GM21717 (cell line): Measurements from ENCODE around the gene PON3.
A peak's percentile ranks its signal among the peaks of the same experiment; 100 is the strongest.

Experiments
- ATAC-seq: cut with Tn5 transposase; IDR thresholded peaks from one replicate; pipeline ENCODE4 v1.9.1; 2021; ENCODE audit warnings: mild to moderate bottlenecking, moderate library complexity; ENCODE audit not compliant: unreplicated experiment

The PON3 gene

DNA sequence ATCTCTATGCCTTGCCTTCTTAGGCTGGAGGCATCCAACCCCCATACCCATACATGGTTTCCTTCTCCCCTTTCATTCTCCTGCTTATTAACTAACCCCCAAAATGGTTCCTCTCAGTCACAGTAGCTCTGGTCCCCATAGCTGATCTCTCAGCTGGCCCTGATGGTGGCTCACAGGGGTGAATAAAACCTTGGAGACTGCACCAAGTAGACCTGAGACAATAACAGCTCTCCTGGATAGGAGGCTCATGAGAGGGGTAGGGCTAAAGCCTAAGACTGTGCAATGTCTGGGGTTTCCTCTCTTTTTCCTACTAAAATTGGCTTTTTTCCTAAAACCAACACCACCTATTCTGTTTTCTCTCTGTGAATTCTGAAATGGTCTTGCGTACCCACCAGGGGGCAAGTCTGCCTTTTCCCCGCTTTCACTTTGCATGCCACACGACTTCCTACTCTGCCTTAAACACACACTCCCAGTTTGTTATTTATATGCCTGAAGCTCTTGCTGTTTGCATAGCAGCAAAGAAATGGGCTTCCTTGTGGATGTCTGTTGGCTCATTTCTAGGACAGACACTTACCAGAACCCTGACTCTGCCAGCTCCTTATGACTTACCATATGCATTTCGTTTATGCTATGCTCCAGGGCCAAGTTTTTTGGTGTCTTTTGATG lies 53.4 kb downstream of the PON3 start:
- no peak for ATAC-seq

DNA sequence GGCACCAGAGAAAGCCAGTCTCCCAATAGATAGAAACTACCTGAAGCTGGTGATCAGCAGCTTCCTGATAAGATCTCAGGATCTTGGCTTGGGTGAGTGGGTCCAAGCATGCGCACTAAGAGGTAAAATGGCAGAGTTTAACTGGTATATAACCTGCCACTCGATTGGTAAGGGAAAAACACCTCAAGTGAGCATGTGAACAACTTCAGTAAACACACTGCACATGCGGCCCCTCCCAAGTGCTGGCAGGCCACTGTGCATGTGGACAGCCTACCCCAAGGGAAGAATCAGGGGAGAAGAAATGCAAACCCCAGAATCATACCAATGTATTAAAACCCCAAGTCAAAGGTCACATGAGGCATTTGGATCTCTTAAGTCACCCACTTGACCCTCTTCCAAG lies 54.1 kb downstream of the PON3 start:
- no peak for ATAC-seq

DNA sequence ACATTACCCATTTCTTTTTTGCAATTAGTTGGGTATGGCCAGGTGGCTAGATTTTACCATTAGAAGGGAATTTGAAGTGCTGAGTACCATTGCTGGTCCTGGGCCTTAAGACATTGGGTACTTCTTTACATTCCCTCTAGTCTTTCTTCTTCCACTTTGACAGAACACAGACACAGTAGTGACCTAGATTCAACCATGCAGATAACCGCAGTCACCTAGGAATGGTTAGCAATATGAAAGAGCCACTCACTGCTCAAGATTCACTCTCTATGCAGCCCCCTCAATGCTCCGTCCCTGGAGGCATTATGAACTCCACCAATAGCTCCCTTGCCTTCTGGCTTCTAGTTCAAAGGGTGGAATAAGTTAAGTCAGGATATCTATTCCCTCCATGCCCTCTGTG lies 55.7 kb downstream of the PON3 start:
- ATAC-seq: no peak

DNA sequence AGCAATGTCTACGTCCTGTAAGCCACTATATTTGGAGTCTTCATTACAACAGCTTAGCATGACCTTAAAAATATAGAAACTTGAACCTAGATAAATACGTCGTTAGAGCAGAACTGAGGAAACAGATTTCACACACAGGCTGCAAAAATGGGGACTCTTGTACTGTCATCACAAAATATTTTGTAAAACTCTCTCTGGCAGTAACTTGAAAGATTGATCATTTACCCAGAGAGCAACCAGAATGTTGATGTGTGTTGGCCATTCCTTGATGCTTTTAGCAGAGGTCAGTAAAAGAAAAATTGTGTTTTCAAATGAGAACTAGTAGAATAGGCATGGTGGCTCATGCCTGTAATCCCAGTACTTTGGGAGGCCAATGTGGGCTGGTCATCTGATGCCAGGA lies 57.3 kb downstream of the PON3 start:
- no peak for ATAC-seq

DNA sequence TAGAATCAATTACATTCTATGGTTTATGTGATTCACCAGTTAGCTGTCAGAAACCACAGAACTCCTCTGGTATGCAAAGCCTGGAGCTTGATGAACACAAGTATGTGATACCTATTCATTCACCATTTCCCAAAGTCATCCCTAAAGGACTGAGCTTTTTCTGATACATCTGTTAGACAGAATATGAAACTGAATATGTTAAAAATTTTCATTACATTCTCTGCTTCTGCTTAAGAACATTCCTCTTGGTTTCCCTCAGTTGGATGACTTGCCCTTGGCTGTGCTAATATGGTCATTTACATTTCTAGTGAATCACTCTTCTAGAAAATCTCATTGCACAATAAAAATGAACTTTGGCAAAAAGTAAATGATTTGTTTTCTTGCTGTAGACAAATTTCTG lies 61.1 kb downstream of the PON3 start:
- no peak for ATAC-seq

DNA sequence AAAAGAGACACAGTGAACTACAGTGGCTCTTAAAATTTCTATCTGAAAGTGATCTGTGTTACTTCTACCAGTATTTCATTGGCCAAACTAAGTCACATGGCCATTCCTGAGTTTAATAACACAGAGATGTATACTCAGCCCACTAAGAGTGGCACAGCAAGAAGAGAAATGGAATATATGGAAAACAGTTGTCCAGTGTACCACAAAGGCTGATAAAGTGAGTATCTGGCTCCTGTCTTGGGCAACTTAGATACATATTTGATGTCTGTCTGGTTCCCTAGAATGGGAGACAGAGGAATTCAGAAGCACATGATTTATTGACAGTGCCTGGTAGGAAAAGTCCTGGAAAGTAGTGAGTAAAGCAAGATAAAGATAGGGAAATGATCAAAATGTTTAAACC lies 61.7 kb downstream of the PON3 start:
- ATAC-seq: no peak

DNA sequence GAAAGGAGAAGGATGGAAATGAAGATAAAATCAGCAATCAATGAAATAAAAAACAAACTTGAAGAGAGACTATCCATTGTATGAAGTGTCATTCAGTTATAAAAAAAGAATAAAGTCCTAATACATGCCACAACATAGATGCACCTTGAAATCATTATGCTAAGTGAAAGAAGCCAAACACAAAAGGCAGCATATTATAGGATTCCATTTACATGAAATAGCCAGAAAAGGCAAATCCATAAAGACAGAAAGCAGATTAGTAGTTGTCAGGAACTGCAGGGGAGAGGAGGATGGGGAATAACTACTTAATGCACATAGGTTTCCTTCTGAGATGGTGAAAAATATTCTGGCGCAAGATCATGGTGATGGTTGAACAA lies 65.2 kb downstream of the PON3 start:
- peak; percentile 28 for ATAC-seq

DNA sequence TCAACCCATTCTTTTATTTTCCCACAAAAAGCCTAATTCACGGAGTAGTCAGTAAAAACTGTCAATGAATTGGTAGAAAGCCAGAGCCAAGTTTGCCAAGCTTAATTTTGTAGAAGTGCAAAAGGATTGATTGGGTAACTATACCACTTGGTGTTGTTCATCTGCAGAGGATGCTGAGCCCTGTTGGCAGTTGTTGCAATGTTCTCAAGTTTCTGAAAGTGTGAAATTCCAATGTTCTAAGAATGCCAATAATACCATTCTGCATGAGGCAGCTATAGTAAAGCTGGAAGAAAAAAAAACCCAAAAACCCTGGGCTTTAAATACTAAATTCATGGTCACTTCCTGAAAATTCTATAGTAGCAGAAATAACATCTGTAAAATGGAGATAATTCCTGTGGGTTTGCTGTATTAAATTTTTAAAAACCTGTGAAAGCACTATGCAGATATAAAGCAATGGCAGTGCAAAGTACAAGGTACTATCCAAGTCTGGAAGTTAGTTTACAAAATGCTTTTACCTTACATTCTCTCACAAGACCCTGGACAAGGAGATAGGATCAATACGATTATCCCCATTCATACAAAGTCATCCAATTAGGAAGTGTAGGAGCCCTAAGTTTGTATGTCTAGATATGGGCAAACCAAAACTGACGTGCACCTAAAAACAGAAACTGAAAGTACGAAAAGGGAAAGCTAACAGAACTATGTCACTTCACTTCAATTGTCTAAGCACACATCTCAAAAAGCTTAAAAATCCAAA lies 65.8 kb downstream of the PON3 start:
- ATAC-seq: peak; percentile 96

DNA sequence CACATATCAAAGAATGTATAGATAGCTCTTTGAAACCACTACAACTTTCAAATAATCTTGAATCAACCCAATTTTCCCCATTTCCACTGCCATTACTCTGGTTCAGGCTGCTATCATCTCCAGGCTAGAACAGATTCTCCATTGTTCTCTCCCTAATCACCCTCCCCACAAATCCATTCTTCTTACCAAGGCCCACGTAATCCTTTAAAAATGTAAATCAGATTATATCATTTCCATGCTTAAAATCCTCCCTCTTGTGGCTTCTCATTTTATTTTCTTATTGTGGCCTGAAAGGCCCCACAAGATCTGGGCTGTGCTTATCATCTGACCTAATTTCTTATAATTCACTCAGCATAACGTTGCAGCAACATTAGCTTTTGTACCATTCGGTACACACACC lies 68.8 kb downstream of the PON3 start:
- ATAC-seq: no peak

DNA sequence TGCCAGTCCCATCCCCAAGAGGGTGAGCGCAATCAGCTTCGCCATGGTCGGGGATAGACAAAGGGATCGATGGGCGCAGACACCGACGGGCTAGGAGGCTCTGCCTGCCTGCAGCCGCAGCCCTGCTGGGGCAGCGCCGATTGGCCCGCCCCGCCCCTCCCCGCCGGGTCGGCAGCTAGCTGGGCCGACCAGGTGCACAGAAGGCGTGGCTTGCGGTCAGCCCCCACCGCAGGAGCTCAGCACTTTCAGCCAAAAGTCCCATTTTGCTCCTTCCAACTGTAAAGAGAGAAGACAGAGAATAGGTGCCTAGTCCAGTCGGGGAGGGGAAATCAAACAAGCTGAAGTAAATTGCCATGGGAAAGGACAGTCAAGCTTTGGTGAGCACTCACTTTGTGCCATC lies 71.7 kb downstream of the PON3 start, which contains the start of gene PON1:
PON1 (minus strand) TSS at position 102 of the 400 bp plus-strand sequence; CDS start at position 45, 57 bp downstream.
- ATAC-seq: no peak

DNA sequence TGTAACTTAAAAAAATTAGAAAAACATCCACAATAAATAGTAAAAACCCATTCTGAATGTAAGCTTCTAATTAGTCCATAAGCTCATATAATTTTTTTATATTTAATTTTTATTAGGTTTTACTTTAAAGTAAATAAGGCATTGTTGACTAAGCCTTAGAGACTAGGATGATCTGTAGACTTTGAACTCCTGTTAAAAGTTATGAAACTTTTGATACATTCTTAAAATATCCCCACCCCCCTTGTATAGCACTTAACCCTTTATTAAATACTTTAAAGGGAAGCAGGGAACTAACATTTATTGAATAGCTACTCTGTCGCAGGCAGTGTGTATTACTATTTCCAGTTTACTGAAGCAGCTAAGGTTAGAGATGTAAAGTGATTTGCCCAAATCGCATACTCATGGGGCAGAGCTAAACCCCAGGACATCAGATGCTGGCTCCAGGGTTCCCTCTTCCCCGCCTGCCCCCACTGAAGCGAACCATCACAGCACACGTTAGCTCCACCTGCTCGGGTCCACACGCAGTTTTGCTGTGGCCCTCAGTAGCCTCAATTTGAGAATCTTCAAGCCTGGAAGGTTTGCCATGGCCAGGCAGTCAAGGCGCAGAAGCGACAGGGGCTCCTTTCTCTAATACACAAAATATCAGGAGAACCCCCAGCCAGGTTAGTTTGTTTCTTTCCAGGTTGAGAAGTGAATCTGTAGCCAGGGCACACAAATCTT lies 72.6 kb downstream of the PON3 start:
- ATAC-seq: no peak

DNA sequence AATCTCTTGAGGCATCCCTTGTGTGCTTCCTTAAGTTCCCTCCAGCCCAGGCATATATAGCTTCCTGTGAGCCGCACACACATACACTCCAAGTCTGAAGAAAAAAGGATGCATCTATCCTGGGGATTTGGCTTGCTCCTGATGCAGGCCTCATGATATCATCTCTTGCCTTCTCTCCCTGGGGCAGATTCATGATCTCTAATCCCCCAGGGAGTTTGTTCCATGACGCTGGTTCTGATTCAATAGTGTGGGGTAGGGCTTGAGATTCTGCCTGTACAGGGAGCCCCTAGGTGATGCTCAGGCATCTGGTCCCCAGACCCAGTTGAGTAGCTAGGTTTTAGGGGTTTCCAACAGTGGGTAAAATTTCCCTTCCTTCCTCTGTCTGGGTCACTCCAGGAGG lies 73.3 kb downstream of the PON3 start:
- ATAC-seq: no peak

DNA sequence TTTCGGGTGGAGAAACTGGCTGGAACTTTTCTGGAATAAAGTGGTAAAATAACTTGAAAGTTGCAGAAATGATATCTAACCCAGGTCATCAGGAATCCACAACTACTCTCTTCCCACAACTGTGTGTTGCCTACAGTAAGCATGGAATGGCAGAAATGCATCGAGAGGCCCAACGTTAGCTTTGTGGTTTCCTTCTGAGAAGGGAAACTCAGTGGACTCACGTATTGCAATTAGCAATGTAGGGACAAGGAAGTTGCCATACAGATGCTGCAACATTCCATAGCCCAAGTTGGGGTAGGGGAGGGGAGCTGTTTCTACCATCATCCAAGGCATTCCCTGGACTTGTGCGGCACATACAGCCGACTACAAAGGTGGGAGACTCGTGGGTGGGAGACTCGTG lies 73.8 kb downstream of the PON3 start:
- no peak for ATAC-seq

DNA sequence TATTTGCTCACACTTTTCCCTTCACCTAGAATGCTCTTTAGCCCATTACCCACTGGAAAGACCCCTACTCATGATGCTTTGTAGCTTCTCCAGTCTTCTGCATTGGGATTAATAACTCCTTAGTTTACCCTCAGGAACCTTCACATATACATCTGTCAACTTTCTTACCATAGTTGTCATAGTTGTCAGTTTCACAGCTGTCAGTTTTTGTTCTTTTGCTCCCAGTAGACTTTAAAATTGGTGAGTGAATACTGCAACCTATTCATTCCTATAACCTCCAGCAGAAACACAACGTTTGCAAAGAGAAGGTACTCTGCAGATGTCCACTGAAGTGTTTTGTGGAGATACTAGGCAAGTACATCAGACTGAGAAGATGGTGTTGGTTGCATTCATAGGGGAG lies 74.5 kb downstream of the PON3 start:
- ATAC-seq: no peak

DNA sequence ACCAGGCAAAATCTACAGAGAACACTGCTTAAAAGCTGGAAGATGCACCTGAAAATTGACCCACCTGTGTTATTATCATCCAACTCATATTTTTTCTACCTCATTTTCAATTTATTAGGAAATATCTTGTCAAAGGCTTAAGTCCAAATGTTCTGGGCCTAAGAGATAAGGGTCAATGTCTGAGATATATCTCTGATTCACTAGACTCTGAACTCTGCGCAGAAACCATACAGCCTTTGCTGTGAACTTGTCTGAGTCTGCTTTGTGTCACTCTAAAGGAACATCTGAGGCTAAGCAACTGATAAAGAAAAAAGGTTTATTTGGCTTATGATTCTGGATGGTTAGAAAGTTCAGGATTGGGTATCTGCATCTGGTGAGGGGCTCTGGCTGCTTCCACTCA lies 75.5 kb downstream of the PON3 start:
- ATAC-seq: no peak

DNA sequence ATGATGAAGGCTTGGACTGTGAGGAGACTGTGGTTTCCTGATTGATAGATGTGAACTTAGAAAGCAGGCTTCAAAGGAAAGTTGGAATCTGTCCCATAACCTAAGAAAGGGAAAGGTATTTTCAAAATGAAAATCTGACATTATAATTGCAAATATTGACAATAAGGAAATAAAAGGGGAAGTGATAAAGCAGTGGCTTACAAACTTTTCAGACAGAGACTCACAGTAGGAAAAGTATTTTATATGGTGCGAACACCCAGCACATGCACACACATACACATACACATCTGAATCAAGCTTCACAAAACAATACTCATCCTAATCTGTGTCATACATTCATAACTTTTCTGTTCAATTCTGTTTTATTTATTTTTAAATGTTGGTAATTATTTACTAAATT lies 76.6 kb downstream of the PON3 start:
- ATAC-seq: no peak

DNA sequence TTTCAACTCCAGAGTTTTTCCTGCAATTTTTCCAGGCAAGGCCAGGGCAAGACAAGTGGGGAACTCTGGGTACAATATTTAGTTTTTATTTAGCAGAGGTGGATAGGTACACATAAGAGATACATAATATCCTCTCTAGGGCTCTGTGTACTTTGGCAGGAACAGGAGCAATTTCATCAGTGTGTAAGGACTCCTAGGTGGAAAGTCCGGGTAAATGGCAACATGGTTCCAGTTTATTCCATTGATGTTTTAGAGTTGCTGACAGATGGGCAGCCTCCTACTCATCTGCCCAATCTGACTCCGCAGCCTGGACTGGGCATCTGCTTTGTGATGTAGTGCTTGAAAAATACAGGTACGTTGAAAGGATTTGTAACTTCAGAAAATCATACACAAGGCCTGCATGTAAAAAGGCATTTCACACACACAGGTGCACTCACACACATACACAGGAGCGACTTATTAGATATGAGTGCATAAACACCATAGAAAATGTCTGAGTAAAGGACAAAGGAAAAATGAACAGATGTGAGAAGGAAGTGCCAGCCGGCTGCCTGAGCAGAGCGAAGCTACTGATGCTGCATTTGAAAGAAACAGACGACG lies 77.6 kb downstream of the PON3 start:
- no peak for ATAC-seq

DNA sequence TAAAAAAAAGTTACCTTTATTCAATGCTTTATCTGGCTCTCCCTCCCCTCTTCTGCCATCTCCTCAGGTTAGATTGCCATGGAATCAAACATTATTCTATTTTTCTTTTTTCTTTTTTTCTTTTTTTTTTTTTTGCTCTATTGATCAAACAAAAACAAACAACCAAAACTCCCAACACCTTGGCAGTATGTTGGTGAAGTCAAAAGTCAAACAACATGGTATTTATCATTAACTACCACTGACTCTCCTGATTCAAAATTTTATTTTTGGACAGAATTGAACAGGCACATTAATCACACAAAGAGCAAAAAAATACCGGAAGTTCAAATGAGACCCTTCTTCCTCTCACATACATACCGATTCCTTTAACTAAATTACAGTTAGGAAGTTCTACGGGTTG lies 78.2 kb downstream of the PON3 start:
- ATAC-seq: no peak

DNA sequence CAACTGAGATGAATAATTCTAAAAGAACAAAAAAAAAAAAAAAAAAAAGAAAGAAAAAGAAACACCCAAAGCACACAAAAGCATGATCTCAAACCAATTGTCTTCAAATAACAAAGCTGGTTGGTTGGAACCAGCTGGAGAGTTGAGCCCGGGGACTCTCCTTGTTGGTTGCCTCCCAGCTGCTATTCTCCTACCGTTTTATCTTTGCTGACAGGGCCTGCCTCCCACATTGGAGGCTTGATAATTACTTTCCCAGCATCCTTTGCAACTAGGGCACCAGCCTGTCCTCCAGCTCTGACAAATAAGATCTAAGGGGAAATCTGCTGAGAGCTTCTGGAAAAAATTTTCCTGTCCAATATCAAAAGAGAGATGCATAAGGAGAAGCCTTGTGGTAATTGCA lies 78.6 kb downstream of the PON3 start:
- no peak for ATAC-seq

DNA sequence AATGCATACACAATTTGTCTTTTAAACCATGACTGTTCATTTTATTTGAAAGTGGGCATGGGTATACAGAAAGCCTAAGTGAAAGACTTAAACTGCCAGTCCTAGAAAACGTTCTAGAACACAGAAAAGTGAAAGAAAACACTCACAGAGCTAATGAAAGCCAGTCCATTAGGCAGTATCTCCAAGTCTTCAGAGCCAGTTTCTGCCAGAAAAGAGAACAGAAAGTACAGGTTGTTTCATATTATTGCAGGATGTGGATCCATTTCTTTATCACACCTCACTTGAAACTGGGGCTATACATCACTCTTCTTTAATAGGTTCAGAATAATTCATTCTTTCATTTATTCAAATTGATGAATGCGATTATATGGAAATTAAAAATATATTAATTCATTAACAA lies 79.6 kb downstream of the PON3 start:
- ATAC-seq: peak; percentile 87

DNA sequence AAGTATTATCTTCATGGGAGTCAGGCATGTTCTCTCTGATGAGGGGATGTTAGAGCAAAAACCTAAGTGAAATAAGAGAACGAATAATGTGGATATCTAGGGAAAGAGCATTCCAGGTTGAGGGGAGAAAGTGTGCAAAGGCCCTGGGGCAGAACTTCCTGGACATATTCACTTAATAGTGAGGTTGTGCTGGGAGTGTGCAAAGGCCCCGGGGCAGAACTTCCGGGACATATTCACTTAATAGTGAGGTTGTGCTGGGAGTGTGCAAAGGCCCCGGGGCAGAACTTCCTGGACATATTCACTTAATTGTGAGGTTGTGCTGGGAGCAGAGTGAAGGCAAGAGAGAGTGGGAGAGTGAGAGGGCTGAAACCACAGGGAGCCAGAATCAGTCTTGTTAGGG lies 83.6 kb downstream of the PON3 start:
- no peak for ATAC-seq

DNA sequence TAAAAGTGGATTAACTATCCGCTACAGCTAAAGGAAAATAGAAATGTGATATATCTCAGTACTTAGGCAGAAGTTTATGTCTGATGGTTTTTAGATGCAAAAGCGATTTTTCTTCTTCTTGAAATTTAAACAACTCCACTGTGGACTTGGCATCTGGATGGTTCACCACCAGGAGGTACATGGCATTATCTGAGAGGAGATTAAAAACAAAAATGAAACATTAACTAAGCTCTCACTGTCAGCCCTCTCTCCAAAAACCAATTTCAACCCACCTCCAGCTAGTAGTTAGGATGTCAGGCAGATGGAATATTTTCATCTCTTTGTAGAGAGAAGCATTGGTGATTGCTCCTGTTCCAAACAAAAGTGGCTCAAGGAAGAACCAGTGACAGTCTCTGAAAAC lies 84.8 kb downstream of the PON3 start:
- no peak for ATAC-seq
